Kidney (tissue), 14 donors: ENCODE measurements around the gene GRHL3. TPM values are rescaled to one million over a fixed set of nuclear protein-coding genes. Genes with fewer than 3 reads are reported as not detected.

Source experiments
- DNase-seq, 5 donors: peaks; one replicate each; pipeline ENCODE4 v3.0.0-alpha.2; 2013 to 2020
- FAIRE-seq: peaks from 2 replicates; lab custom pipeline; 2012; peaks lifted over from hg19 to GRCh38; lab: Jason Lieb, UNC
- H3K27ac ChIP-seq, 2 donors: one replicate each; pipeline ENCODE4 v1.7.0; 2013; ENCODE audit warnings: low read depth in 2 of 2, low read length in 2 of 2, inconsistent platforms in 1 of 2
- H3K27me3 ChIP-seq: one replicate; pipeline ENCODE4 v1.7.1; 2013; ENCODE audit warnings: low read length, inconsistent platforms; ENCODE audit not compliant: control insufficient read depth, insufficient read depth
- H3K36me3 ChIP-seq, 3 donors: one replicate each; pipeline versions ENCODE4 v1.7.0 to v1.7.1; 2013; ENCODE audit warnings: low read length in 3 of 3, control low read depth in 1 of 3, inconsistent platforms in 1 of 3; ENCODE audit not compliant: insufficient read depth in 3 of 3, control insufficient read depth in 2 of 3
- H3K4me1 ChIP-seq, 3 donors: one replicate each; pipeline versions ENCODE4 v1.7.0 to v1.7.1; 2013; ENCODE audit warnings: low read length in 3 of 3, inconsistent platforms in 1 of 3, low read depth in 1 of 3; ENCODE audit not compliant: control insufficient read depth in 2 of 3, insufficient read depth in 2 of 3
- H3K4me3 ChIP-seq, 3 donors: one replicate each; pipeline versions ENCODE4 v1.7.0 to v1.8.1; 2013; ENCODE audit warnings: low read length in 3 of 3, control low read depth in 1 of 3, inconsistent platforms in 1 of 3
- H3K9ac ChIP-seq, 3 donors: one replicate each; pipeline versions ENCODE4 v1.7.0 to v1.7.1; 2013; ENCODE audit warnings: low read length in 3 of 3, control low read depth in 1 of 3, inconsistent platforms in 1 of 3
- H3K9me3 ChIP-seq, 3 donors: one replicate each; pipeline versions ENCODE4 v1.7.0 to v1.7.1; 2013; ENCODE audit warnings: low read length in 3 of 3, control low read depth in 1 of 3, inconsistent platforms in 1 of 3; ENCODE audit not compliant: control insufficient read depth in 2 of 3, insufficient read depth in 1 of 3
- CTCF ChIP-seq: IDR thresholded peaks from 3 replicates; pipeline ENCODE4 v1.5.1; 2012; ENCODE audit warnings: mild to moderate bottlenecking, moderate library complexity, borderline replicate concordance; ENCODE audit not compliant: insufficient read depth; ENCODE audit errors: extremely low read depth
- intact Hi-C: fragments of 100-400 bp; cut with DNase I; formaldehyde crosslinking; loops from one replicate; pipeline ENCODE4 v1.11.1; 2022
- polyA plus RNA-seq: library from polyadenylated mRNA; stranded (reverse); fragments of 350-450 nt; fragmentation: Illumina TruSeq; extraction: RNeasy Lipid Tissue Mini Kit (QIAGEN cat#74804); gene quantifications from one replicate; pipeline ENCODE4 v1.2.3, GENCODE V29; 2014; ENCODE audit warnings: low read depth, low replicate concordance; ENCODE audit not compliant: insufficient read depth
- total RNA-seq: library from RNA; stranded (reverse); fragmentation: NEBNext Ultra II Directional; extraction: Animal tissue kit (Norgen Biotek cat#: 25700); gene quantifications from one replicate; pipeline ENCODE4 v1.2.1, GENCODE V29; 2021
- donor health status: control.
- donor health status: control.
- donor health status: control.
- donor health status: control.
- donor health status: control.
- donor health status: DM: yes; HTN: yes; CAD: no.
- donor health status: Normal renal cell carcinoma (clear cell type).

GRHL3 gene
- total and polyA plus RNA-seq, 2 donors from 2014 or later: 0.32 to 1.7 TPM

GRCh38 chr1:24329331-24329730 is 10.2 kb downstream of the GRHL3 start:
- DNase-seq (no peak), FAIRE-seq (no peak)
- Histone ChIP-seq H3K27me3 (no peaks in the 10 kb centered on the region), H3K9ac (no peak overlapping the region), H3K36me3 (no peaks in the 10 kb centered on the region), H3K9me3 (no peaks in the 10 kb centered on the region), H3K4me1 (no peaks in the 10 kb centered on the region), H3K4me3 (no peak overlapping the region), H3K27ac (no peak overlapping the region)
- intact Hi-C loops: no loop called here
- no peak for TF ChIP-seq CTCF

- FAIRE-seq (no peak), DNase-seq (no peak)
- no peak for TF ChIP-seq CTCF
These were observed 10.8 kb downstream of the GRHL3 start for GRCh38 chr1:24329797-24330543.

GRCh38 chr1:24331961-24332673 is 13.0 kb downstream of the GRHL3 start:
- no peaks in the 10 kb centered on the region for H3K36me3 ChIP-seq
- H3K4me1 ChIP-seq: no peaks in the 10 kb centered on the region
- H3K4me3 ChIP-seq: no peak overlapping the region
- H3K27ac ChIP-seq: no peak overlapping the region
- FAIRE-seq: no peak
- DNase-seq: no peak
- H3K9ac ChIP-seq: no peak overlapping the region
- TF ChIP-seq CTCF: no peak
- no peaks in the 10 kb centered on the region for H3K27me3 ChIP-seq
- H3K9me3 ChIP-seq: no peaks in the 10 kb centered on the region
- intact Hi-C loops: no loop called here

More at GRCh38 chr1:24329797-24330543, 10.8 kb downstream of the GRHL3 start:
- intact Hi-C loops: no loop called here
- no peak overlapping the region for H3K27ac ChIP-seq
- H3K4me1 ChIP-seq: no peaks in the 10 kb centered on the region
- H3K36me3 ChIP-seq: no peaks in the 10 kb centered on the region
- no peak overlapping the region for H3K4me3 ChIP-seq
- H3K9ac ChIP-seq: no peak overlapping the region
- no peaks in the 10 kb centered on the region for H3K9me3 ChIP-seq
- no peaks in the 10 kb centered on the region for H3K27me3 ChIP-seq
